Liver (tissue), 9 donors: ENCODE results near the gene TGM4. TPM values are rescaled to one million over a fixed set of nuclear protein-coding genes. Genes with fewer than 3 reads are reported as not detected.

Experiments used
- DNase-seq: peaks from one replicate; pipeline ENCODE4 v3.0.0-alpha.2; 2017; ENCODE audit warnings: low spot score
- H3K27ac ChIP-seq, 2 donors: one replicate each; pipeline ENCODE4 v1.7.0; 2013; ENCODE audit warnings: inconsistent platforms in 2 of 2, low read length in 2 of 2, control low read depth in 1 of 2, low read depth in 1 of 2, mild to moderate bottlenecking in 1 of 2
- H3K27me3 ChIP-seq, 4 donors: one replicate each; pipeline versions ENCODE4 v1.6.1 to v1.7.0; 2013; ENCODE audit warnings: low read length in 3 of 4, inconsistent platforms in 1 of 4, mild to moderate bottlenecking in 1 of 4, moderate library complexity in 1 of 4; ENCODE audit not compliant: control insufficient read depth in 4 of 4, insufficient read depth in 4 of 4
- H3K36me3 ChIP-seq, 4 donors: one replicate each; pipeline versions ENCODE4 v1.6.1 to v1.7.0; 2013; ENCODE audit warnings: low read length in 3 of 4, mild to moderate bottlenecking in 3 of 4, low read depth in 1 of 4, moderate library complexity in 1 of 4; ENCODE audit not compliant: control insufficient read depth in 4 of 4, insufficient read depth in 3 of 4
- H3K4me1 ChIP-seq, 4 donors: one replicate each; pipeline versions ENCODE4 v1.6.1 to v1.7.0; 2013; ENCODE audit warnings: low read length in 3 of 4, mild to moderate bottlenecking in 3 of 4, moderate library complexity in 1 of 4; ENCODE audit not compliant: control insufficient read depth in 4 of 4, insufficient read depth in 4 of 4
- H3K4me3 ChIP-seq, 3 donors: one replicate each; pipeline versions ENCODE4 v1.6.1 to v1.7.0; 2013; ENCODE audit warnings: low read length in 3 of 3, control low read depth in 1 of 3, low read depth in 1 of 3, mild to moderate bottlenecking in 1 of 3
- H3K9ac ChIP-seq, 2 donors: one replicate each; pipeline ENCODE4 v1.7.0; 2013; ENCODE audit warnings: low read length in 2 of 2, mild to moderate bottlenecking in 2 of 2, moderate library complexity in 2 of 2, control low read depth in 1 of 2, low read depth in 1 of 2
- H3K9me3 ChIP-seq, 4 donors: one replicate each; pipeline versions ENCODE4 v1.6.1 to v1.7.0; 2013; ENCODE audit warnings: low read length in 3 of 4; ENCODE audit not compliant: control insufficient read depth in 4 of 4
- CTCF ChIP-seq: fragments of 150-350 bp; IDR thresholded peaks from 2 replicates; pipeline ENCODE4 v1.5.1; 2017; ENCODE audit warnings: improper control_type of control experiment, low read depth, low read length; ENCODE audit not compliant: missing input control
- FOXA1 ChIP-seq: IDR thresholded peaks from 2 replicates; pipeline ENCODE4 v1.6.1; 2016; ENCODE audit warnings: antibody characterized with exemption
- FOXA2 ChIP-seq: IDR thresholded peaks from 2 replicates; pipeline ENCODE4 v1.6.1; 2016; ENCODE audit warnings: antibody characterized with exemption
- HNF4A ChIP-seq, 2 donors: conservative IDR thresholded peaks; 2 replicates each; pipeline ENCODE4 v1.6.1; 2016; ENCODE audit warnings: antibody characterized with exemption in 2 of 2, mild to moderate bottlenecking in 2 of 2
- HNF4G ChIP-seq: IDR thresholded peaks from 2 replicates; pipeline ENCODE4 v1.6.1; 2016; ENCODE audit warnings: antibody characterized with exemption
- JUND ChIP-seq, 2 donors: IDR thresholded peaks; 2 replicates each; pipeline ENCODE4 v1.6.1; 2016; ENCODE audit warnings: antibody characterized with exemption in 2 of 2
- MAX ChIP-seq: IDR thresholded peaks from 2 replicates; pipeline ENCODE4 v1.6.1; 2016; ENCODE audit warnings: antibody characterized with exemption
- NR2F2 ChIP-seq: IDR thresholded peaks from 2 replicates; pipeline ENCODE4 v1.6.1; 2016; ENCODE audit warnings: antibody characterized with exemption
- RAD21 ChIP-seq, 2 donors: IDR thresholded peaks; 2 replicates each; pipeline ENCODE4 v1.6.1; 2016; ENCODE audit warnings: antibody characterized with exemption in 2 of 2, mild to moderate bottlenecking in 2 of 2
- RXRA ChIP-seq, 2 donors: IDR thresholded peaks; 2 replicates each; pipeline ENCODE4 v1.6.1; 2017 to 2018; ENCODE audit warnings: antibody characterized with exemption in 2 of 2, mild to moderate bottlenecking in 1 of 2
- SP1 ChIP-seq: IDR thresholded peaks from 2 replicates; pipeline ENCODE4 v1.6.1; 2018; ENCODE audit warnings: antibody characterized with exemption, mild to moderate bottlenecking
- TAF1 ChIP-seq: conservative IDR thresholded peaks from 2 replicates; pipeline ENCODE4 v1.6.1; 2016; ENCODE audit warnings: antibody characterized with exemption, mild to moderate bottlenecking
- YY1 ChIP-seq: IDR thresholded peaks from 2 replicates; pipeline ENCODE4 v1.6.1; 2016; ENCODE audit warnings: antibody characterized with exemption, mild to moderate bottlenecking
- WGBS: extraction: QIAGEN DNeasy Blood & Tissue Kit; methylation state at CpG from one replicate; pipeline ENCODE4 v1.1.7; 2013; 5-methylcytosine and 5-hydroxymethylcytosine counted together
- polyA plus RNA-seq, 2 donors: library from polyadenylated mRNA; stranded (reverse) in 1 of 2; unstranded in 1 of 2; fragments of 200-250 nt in 1 of 2; fragments of >200 nt in 1 of 2; fragmentation: Nextera tagmentation in 1 of 2; extraction: Ambion mirVana in 1 of 2; gene quantifications; one replicate each; pipeline versions ENCODE4 v1.2.1 to v1.2.3, GENCODE V29; 2013 to 2015
- total RNA-seq, 2 donors: library from RNA; depleted of rRNA; stranded (reverse); fragments of >200 nt; gene quantifications; one replicate each; pipeline ENCODE4 v1.2.3, GENCODE V29; 2014
- TF ChIP-seq, protein P1 (sequence below): IDR thresholded peaks from 2 replicates; pipeline ENCODE4 v1.6.1; 2016; ENCODE audit warnings: antibody characterized with exemption
- TF ChIP-seq, protein P2 (sequence below): IDR thresholded peaks from 2 replicates; pipeline ENCODE4 v1.6.1; 2016; ENCODE audit warnings: antibody characterized with exemption, mild to moderate bottlenecking
- TF ChIP-seq, protein P3 (sequence below): IDR thresholded peaks from 2 replicates; pipeline ENCODE4 v1.6.1; 2016; ENCODE audit warnings: antibody characterized with exemption
- donor health status: healthy.
- donor health status: healthy.
- donor health status: healthy.
- donor health status: healthy.
- donor health status: healthy.

Gene TGM4
- total and polyA plus RNA-seq, 4 donors = not detected

DNA sequence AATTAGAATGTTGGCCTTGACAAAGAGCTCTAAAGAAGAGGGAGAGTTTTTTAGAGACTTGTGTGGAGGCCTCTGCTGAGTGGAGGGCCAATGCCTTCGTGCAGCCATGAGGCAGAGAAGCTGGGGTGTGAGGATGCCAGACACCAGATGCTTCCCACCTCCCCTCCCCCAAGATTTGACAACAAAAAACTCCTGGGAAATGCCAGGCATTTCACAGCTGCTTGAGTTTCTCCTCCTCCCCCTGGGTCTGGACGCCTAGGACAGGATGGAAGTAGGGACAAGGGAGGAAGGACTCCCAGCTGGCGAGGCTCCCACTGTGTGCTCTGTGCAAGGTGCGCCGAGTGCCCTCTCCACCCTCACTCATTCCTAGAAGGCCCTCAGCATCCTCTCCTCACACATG lies 20.1 kb downstream of the TGM4 start:
- Histone ChIP-seq H3K4me3 (no peak overlapping the region), H3K9me3 (no peaks in the 10 kb centered on the region), H3K9ac (no peak overlapping the region), H3K36me3 (no peaks in the 10 kb centered on the region), H3K27ac (no peak overlapping the region), H3K4me1 (no peaks in the 10 kb centered on the region), H3K27me3 (no peaks in the 10 kb centered on the region)
- whole genome bisulfite sequencing = 61% methylated on average over 5 of the region's 5 CpGs
- DNase-seq = no peak
- TF ChIP-seq SP1 (no peak), NR2F2 (no peak), TAF1 (no peak), RXRA (IDR thresholded peaks at IDR 0.05) (no peak), HNF4G (no peak), HNF4A (conservative IDR thresholded peaks at IDR 0.05) (no peak), RAD21 (IDR thresholded peaks at IDR 0.05) (no peak), CTCF (no peak)

DNA sequence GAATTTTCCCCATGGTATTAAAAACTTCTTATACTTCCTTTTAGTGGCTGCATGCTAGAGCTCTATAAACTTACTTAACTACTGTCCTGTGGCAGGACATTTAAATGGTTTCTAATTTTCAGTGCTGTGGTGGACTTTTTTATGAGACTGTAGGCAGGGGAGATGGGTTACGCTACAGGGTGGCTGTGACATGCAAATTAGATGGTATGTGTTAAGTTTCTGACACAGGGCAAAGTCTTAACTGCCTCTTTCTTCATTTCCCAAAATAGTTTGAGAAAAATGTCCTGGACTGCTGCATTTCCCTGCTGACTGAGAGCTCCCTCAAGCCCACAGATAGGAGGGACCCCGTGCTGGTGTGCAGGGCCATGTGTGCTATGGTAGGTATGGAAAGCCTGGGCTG lies 22.0 kb downstream of the TGM4 start:
- H3K27me3 ChIP-seq = no peaks in the 10 kb centered on the region
- DNase-seq = no peak
- WGBS = 84% methylated on average over 2 of the region's 2 CpGs
- no peak overlapping the region for H3K27ac ChIP-seq
- no peak for TF ChIP-seq MAX
- no peak for TF ChIP-seq FOXA2
- TF ChIP-seq SP1 = no peak
- TF ChIP-seq YY1 = no peak
- no peak for TF ChIP-seq CTCF
- TF ChIP-seq NR2F2 = no peak
- no peak for TF ChIP-seq FOXA1
- TF ChIP-seq, protein P1, sequence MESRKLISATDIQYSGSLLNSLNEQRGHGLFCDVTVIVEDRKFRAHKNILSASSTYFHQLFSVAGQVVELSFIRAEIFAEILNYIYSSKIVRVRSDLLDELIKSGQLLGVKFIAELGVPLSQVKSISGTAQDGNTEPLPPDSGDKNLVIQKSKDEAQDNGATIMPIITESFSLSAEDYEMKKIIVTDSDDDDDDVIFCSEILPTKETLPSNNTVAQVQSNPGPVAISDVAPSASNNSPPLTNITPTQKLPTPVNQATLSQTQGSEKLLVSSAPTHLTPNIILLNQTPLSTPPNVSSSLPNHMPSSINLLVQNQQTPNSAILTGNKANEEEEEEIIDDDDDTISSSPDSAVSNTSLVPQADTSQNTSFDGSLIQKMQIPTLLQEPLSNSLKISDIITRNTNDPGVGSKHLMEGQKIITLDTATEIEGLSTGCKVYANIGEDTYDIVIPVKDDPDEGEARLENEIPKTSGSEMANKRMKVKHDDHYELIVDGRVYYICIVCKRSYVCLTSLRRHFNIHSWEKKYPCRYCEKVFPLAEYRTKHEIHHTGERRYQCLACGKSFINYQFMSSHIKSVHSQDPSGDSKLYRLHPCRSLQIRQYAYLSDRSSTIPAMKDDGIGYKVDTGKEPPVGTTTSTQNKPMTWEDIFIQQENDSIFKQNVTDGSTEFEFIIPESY = no peak
- TF ChIP-seq, protein P2, sequence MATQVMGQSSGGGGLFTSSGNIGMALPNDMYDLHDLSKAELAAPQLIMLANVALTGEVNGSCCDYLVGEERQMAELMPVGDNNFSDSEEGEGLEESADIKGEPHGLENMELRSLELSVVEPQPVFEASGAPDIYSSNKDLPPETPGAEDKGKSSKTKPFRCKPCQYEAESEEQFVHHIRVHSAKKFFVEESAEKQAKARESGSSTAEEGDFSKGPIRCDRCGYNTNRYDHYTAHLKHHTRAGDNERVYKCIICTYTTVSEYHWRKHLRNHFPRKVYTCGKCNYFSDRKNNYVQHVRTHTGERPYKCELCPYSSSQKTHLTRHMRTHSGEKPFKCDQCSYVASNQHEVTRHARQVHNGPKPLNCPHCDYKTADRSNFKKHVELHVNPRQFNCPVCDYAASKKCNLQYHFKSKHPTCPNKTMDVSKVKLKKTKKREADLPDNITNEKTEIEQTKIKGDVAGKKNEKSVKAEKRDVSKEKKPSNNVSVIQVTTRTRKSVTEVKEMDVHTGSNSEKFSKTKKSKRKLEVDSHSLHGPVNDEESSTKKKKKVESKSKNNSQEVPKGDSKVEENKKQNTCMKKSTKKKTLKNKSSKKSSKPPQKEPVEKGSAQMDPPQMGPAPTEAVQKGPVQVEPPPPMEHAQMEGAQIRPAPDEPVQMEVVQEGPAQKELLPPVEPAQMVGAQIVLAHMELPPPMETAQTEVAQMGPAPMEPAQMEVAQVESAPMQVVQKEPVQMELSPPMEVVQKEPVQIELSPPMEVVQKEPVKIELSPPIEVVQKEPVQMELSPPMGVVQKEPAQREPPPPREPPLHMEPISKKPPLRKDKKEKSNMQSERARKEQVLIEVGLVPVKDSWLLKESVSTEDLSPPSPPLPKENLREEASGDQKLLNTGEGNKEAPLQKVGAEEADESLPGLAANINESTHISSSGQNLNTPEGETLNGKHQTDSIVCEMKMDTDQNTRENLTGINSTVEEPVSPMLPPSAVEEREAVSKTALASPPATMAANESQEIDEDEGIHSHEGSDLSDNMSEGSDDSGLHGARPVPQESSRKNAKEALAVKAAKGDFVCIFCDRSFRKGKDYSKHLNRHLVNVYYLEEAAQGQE = no peak
- TF ChIP-seq JUND (IDR thresholded peaks at IDR 0.05) = no peak
- no peak for TF ChIP-seq HNF4A (conservative IDR thresholded peaks at IDR 0.05)
- no peak for TF ChIP-seq HNF4G
- TF ChIP-seq, protein P3, sequence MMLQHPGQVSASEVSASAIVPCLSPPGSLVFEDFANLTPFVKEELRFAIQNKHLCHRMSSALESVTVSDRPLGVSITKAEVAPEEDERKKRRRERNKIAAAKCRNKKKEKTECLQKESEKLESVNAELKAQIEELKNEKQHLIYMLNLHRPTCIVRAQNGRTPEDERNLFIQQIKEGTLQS = no peak
- no peak for TF ChIP-seq TAF1
- H3K4me1 ChIP-seq = no peaks in the 10 kb centered on the region
- H3K36me3 ChIP-seq = no peaks in the 10 kb centered on the region
- H3K9me3 ChIP-seq = no peaks in the 10 kb centered on the region
- H3K4me3 ChIP-seq = no peak overlapping the region
- no peak overlapping the region for H3K9ac ChIP-seq
